ENCODE measurements around the gene MVB12B. TPM values are rescaled to one million over a fixed set of nuclear protein-coding genes. Genes with fewer than 3 reads are reported as not detected.

MVB12B gene
- total RNA-seq, 2 donors from 2014 or later, result 9.8 to 15.8 TPM

- H3K36me3 ChIP-seq, result no peaks in the 10 kb centered on the region
- intact Hi-C loops (cut with DNase I), result loop anchor here (5.0 kb wide), 1 partner anchor 188 kb away; no protein-coding TSS in a partner anchor
- TF ChIP-seq, protein P1, sequence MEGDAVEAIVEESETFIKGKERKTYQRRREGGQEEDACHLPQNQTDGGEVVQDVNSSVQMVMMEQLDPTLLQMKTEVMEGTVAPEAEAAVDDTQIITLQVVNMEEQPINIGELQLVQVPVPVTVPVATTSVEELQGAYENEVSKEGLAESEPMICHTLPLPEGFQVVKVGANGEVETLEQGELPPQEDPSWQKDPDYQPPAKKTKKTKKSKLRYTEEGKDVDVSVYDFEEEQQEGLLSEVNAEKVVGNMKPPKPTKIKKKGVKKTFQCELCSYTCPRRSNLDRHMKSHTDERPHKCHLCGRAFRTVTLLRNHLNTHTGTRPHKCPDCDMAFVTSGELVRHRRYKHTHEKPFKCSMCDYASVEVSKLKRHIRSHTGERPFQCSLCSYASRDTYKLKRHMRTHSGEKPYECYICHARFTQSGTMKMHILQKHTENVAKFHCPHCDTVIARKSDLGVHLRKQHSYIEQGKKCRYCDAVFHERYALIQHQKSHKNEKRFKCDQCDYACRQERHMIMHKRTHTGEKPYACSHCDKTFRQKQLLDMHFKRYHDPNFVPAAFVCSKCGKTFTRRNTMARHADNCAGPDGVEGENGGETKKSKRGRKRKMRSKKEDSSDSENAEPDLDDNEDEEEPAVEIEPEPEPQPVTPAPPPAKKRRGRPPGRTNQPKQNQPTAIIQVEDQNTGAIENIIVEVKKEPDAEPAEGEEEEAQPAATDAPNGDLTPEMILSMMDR (IDR thresholded peaks at IDR 0.05), result no peak
- no peaks in the 10 kb centered on the region for H3K27me3 ChIP-seq
- H3K9ac ChIP-seq (ENCODE audit: low read depth in 2 of 2, low read length in 2 of 2), result no peak overlapping the region
- peak; percentile 46 for DNase-seq
- no peaks in the 10 kb centered on the region for H3K9me3 ChIP-seq
- H3K4me3 ChIP-seq, result no peak overlapping the region
- H3K27ac ChIP-seq, result no peak overlapping the region
- H3K4me1 ChIP-seq, result peaks cover 6% of the 10 kb centered on the region
Observed at GRCh38 chr9:126299706-126300276, 26.8 kb upstream of the MVB12B start.

GRCh38 chr9:126301196-126301595 is 25.4 kb upstream of the MVB12B start:
- no peak for DNase-seq
- Histone ChIP-seq H3K4me3 (no peak overlapping the region), H3K9me3 (no peaks in the 10 kb centered on the region), H3K27ac (no peak overlapping the region), H3K36me3 (no peaks in the 10 kb centered on the region), H3K27me3 (no peaks in the 10 kb centered on the region), H3K4me1 (peaks cover 6% of the 10 kb centered on the region), H3K9ac (ENCODE audit: low read depth in 2 of 2, low read length in 2 of 2) (no peak overlapping the region)
- intact Hi-C loops (cut with DNase I), result loop anchor here (5.0 kb wide), 1 partner anchor 186 kb away; no protein-coding TSS in a partner anchor
- TF ChIP-seq, protein P1 (IDR thresholded peaks at IDR 0.05), result no peak

DNA sequence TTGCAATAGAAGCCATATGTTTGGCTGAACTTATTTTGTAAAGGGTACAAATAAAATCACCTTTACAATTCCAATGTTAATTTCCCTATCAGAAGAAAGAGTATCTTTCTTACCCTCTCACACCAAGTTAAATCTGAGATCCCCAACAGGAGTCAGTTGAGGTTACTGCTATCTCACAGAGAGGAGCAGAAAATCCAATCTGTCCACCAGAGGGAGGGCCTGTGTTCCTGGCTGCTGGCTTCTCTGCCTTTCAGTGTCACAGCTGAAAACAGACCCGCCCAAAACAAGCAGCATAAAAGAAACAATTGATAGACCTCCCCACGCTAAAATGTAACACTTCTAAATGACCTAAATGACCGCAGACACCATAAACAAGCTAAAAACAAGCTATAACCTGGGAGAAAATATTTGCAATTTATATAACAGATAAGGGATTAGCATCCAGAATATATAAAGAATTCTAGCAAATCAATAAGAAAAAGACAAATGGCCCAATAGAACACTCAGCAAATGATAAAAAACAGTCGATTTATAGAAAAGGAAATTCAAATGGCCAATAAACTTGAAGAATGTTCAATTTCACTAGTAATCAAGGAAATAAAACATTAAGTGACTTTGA is 24.5 kb upstream of the MVB12B start:
- peak; percentile 73 for DNase-seq
- intact Hi-C loops (cut with DNase I), result loop anchor here (5.0 kb wide), 1 partner anchor 185 kb away; no protein-coding TSS in a partner anchor

GRCh38 chr9:126302730-126303129 is 23.9 kb upstream of the MVB12B start:
- Histone ChIP-seq H3K27ac (no peak overlapping the region), H3K4me1 (peaks cover 6% of the 10 kb centered on the region), H3K9me3 (no peaks in the 10 kb centered on the region), H3K36me3 (no peaks in the 10 kb centered on the region), H3K9ac (ENCODE audit: low read depth in 2 of 2, low read length in 2 of 2) (no peak overlapping the region), H3K4me3 (no peak overlapping the region), H3K27me3 (no peaks in the 10 kb centered on the region)
- no peak for DNase-seq
- intact Hi-C loops (cut with DNase I), result loop anchor here (5.0 kb wide), 1 partner anchor 185 kb away; no protein-coding TSS in a partner anchor
- TF ChIP-seq, protein P1 (IDR thresholded peaks at IDR 0.05), result no peak

More for the DNA sequence above, 24.5 kb upstream of the MVB12B start:
- H3K36me3 ChIP-seq, result no peaks in the 10 kb centered on the region
- H3K9ac ChIP-seq (ENCODE audit: low read depth in 2 of 2, low read length in 2 of 2), result no peak overlapping the region
- no peak overlapping the region for H3K4me3 ChIP-seq
- TF ChIP-seq, protein P1 (IDR thresholded peaks at IDR 0.05), result peak; percentile 68
- H3K27me3 ChIP-seq, result no peaks in the 10 kb centered on the region
- no peaks in the 10 kb centered on the region for H3K9me3 ChIP-seq
- no peak overlapping the region for H3K27ac ChIP-seq
- peaks cover 6% of the 10 kb centered on the region for H3K4me1 ChIP-seq

DNA sequence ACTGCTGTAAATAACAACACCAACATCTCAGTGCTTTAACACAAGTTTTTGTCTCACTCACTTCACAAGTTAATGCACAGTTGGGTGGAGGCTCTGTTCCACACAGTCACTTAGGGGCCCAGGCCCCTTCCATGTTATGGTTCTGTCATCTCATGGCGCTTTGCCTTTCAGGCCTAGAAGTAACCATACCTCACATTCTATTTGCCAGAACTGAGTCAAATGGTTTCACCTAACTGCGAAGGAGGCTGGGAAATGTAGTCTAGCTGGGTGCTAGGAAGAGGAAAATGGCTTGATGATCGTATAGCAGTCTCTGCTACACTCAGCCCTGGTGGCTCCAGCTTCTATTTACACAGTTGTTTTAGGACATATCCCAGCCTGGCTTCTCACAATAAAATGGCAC is 23.1 kb upstream of the MVB12B start:
- Histone ChIP-seq H3K27ac (no peak overlapping the region), H3K9ac (ENCODE audit: low read depth in 2 of 2, low read length in 2 of 2) (no peak overlapping the region), H3K36me3 (no peaks in the 10 kb centered on the region), H3K9me3 (no peaks in the 10 kb centered on the region), H3K4me3 (no peak overlapping the region), H3K4me1 (peaks cover under 1% of the 10 kb centered on the region), H3K27me3 (no peaks in the 10 kb centered on the region)
- peak; percentile 10 for DNase-seq
- TF ChIP-seq, protein P1 (IDR thresholded peaks at IDR 0.05), result no peak
- intact Hi-C loops (cut with DNase I), result loop anchor here (5.0 kb wide), 1 partner anchor 184 kb away; no protein-coding TSS in a partner anchor
